Duodenal mucosa (tissue), 2 donors: ENCODE data around the gene TBC1D9.
A peak's percentile ranks its signal among the peaks of the same experiment; 100 is the strongest.
"Not testable (repeated sequence)": the region's sequence is repeated elsewhere in the genome, so short reads cannot be mapped to it uniquely, and the experiment has no call there.

Experiments used
- H3K27ac ChIP-seq: one replicate; pipeline ENCODE4 v1.7.0; 2013; ENCODE audit warnings: low read depth, low read length
- H3K27me3 ChIP-seq, 2 donors: one replicate each; pipeline ENCODE4 v1.7.0; 2013; ENCODE audit warnings: low read length in 2 of 2, control low read depth in 1 of 2; ENCODE audit not compliant: insufficient read depth in 2 of 2, control insufficient read depth in 1 of 2
- H3K36me3 ChIP-seq, 2 donors: one replicate each; pipeline ENCODE4 v1.7.0; 2013; ENCODE audit warnings: low read length in 2 of 2, control low read depth in 1 of 2; ENCODE audit not compliant: insufficient read depth in 2 of 2, control insufficient read depth in 1 of 2
- H3K4me1 ChIP-seq, 2 donors: one replicate each; pipeline ENCODE4 v1.7.0; 2013; ENCODE audit warnings: low read length in 2 of 2, control low read depth in 1 of 2; ENCODE audit not compliant: insufficient read depth in 2 of 2, control insufficient read depth in 1 of 2
- H3K4me3 ChIP-seq, 2 donors: one replicate each; pipeline ENCODE4 v1.7.0; 2013; ENCODE audit warnings: low read length in 2 of 2, low read depth in 1 of 2
- H3K9ac ChIP-seq, 2 donors: one replicate each; pipeline ENCODE4 v1.7.0; 2013; ENCODE audit warnings: low read length in 2 of 2, low read depth in 1 of 2
- H3K9me3 ChIP-seq, 2 donors: one replicate each; pipeline ENCODE4 v1.7.0; 2013; ENCODE audit warnings: low read length in 2 of 2, control low read depth in 1 of 2; ENCODE audit not compliant: control insufficient read depth in 1 of 2

The TBC1D9 gene

GRCh38 chr4:140756319-140757231 lies at the start of gene TBC1D9:
TBC1D9 (minus strand) TSS chr4:140756385; CDS start chr4:140756045, 340 bp downstream.
- H3K4me1 ChIP-seq: peaks cover 3 to 12% of the 10 kb centered on the region in 2 donors
- H3K27me3 ChIP-seq: no peaks in the 10 kb centered on the region
- H3K36me3 ChIP-seq: no peaks in the 10 kb centered on the region
- peak within 1 kb of the TSS; percentile 72 to 77 for H3K4me3 ChIP-seq
- peak within 1 kb of the TSS; percentile 64 to 90 for H3K9ac ChIP-seq
- H3K9me3 ChIP-seq: no peaks in the 10 kb centered on the region
- peak within 1 kb of the TSS; percentile 98 for H3K27ac ChIP-seq

GRCh38 chr4:140805293-140805692 lies 49.1 kb upstream of the TBC1D9 start:
- Histone ChIP-seq H3K4me3 (no peak overlapping the region), H3K27me3 (no peaks in the 10 kb centered on the region), H3K36me3 (no peaks in the 10 kb centered on the region), H3K9ac (no peak overlapping the region), H3K4me1 (peaks cover 0 to 10% of the 10 kb centered on the region in 2 donors), H3K27ac (no peak overlapping the region), H3K9me3 (no peaks in the 10 kb centered on the region)

- Histone ChIP-seq H3K36me3 (no peaks in the 10 kb centered on the region), H3K9me3 (no peaks in the 10 kb centered on the region), H3K4me3 (no peak overlapping the region), H3K27ac (no peak overlapping the region), H3K9ac (no peak overlapping the region), H3K27me3 (no peaks in the 10 kb centered on the region), H3K4me1 (peaks cover 0 to 6% of the 10 kb centered on the region in 2 donors)
Observed at GRCh38 chr4:140802591-140802990, 46.4 kb upstream of the TBC1D9 start.

GRCh38 chr4:140800666-140801065 lies 44.5 kb upstream of the TBC1D9 start:
- H3K4me1 ChIP-seq: no peaks in the 10 kb centered on the region
- no peak overlapping the region for H3K4me3 ChIP-seq
- no peaks in the 10 kb centered on the region for H3K9me3 ChIP-seq
- H3K27ac ChIP-seq: no peak overlapping the region
- no peaks in the 10 kb centered on the region for H3K36me3 ChIP-seq
- no peaks in the 10 kb centered on the region for H3K27me3 ChIP-seq
- H3K9ac ChIP-seq: no peak overlapping the region

- Histone ChIP-seq H3K27me3 (no peaks in the 10 kb centered on the region), H3K36me3 (no peaks in the 10 kb centered on the region), H3K9ac (no peak overlapping the region), H3K4me1 (no peaks in the 10 kb centered on the region), H3K9me3 (no peaks in the 10 kb centered on the region), H3K4me3 (no peak overlapping the region), H3K27ac (no peak overlapping the region)
Observed at GRCh38 chr4:140799686-140800225, 43.6 kb upstream of the TBC1D9 start.

GRCh38 chr4:140793291-140793690 lies 37.1 kb upstream of the TBC1D9 start:
- H3K27ac ChIP-seq: no peak overlapping the region
- no peaks in the 10 kb centered on the region for H3K27me3 ChIP-seq
- no peak overlapping the region for H3K4me3 ChIP-seq
- H3K36me3 ChIP-seq: no peaks in the 10 kb centered on the region
- no peaks in the 10 kb centered on the region for H3K4me1 ChIP-seq
- H3K9me3 ChIP-seq: no peaks in the 10 kb centered on the region
- no peak overlapping the region for H3K9ac ChIP-seq

GRCh38 chr4:140790765-140791164 lies 34.6 kb upstream of the TBC1D9 start:
- Histone ChIP-seq H3K27ac (peak overlapping the region; percentile 8), H3K9ac (no peak overlapping the region), H3K9me3 (no peaks in the 10 kb centered on the region), H3K4me1 (no peaks in the 10 kb centered on the region), H3K27me3 (no peaks in the 10 kb centered on the region), H3K4me3 (no peak overlapping the region), H3K36me3 (no peaks in the 10 kb centered on the region)

GRCh38 chr4:140790171-140790570 lies 34.0 kb upstream of the TBC1D9 start:
- H3K27ac ChIP-seq: peak overlapping the region; percentile 8
- H3K27me3 ChIP-seq: no peaks in the 10 kb centered on the region
- no peaks in the 10 kb centered on the region for H3K36me3 ChIP-seq
- H3K9me3 ChIP-seq: no peaks in the 10 kb centered on the region
- H3K4me3 ChIP-seq: no peak overlapping the region
- H3K4me1 ChIP-seq: no peaks in the 10 kb centered on the region
- H3K9ac ChIP-seq: no peak overlapping the region

- Histone ChIP-seq H3K4me3 (no peak overlapping the region), H3K4me1 (no peaks in the 10 kb centered on the region), H3K9ac (no peak overlapping the region), H3K36me3 (no peaks in the 10 kb centered on the region), H3K27ac (no peak overlapping the region), H3K9me3 (no peaks in the 10 kb centered on the region), H3K27me3 (no peaks in the 10 kb centered on the region)
Observed at GRCh38 chr4:140789759-140790158, 33.6 kb upstream of the TBC1D9 start.

- not testable (repeated sequence) for H3K9ac ChIP-seq, H3K4me1 ChIP-seq, H3K4me3 ChIP-seq, H3K9me3 ChIP-seq, H3K36me3 ChIP-seq, H3K27ac ChIP-seq, H3K27me3 ChIP-seq
Observed at GRCh38 chr4:140782787-140783186, 26.6 kb upstream of the TBC1D9 start.
